CMK (cell line): ENCODE data around the gene AFAP1.

Experiments
- DNase-seq: peaks from one replicate; pipeline ENCODE4 v3.0.0-alpha.2; 2010; ENCODE audit warnings: low read depth

The AFAP1 gene

DNA sequence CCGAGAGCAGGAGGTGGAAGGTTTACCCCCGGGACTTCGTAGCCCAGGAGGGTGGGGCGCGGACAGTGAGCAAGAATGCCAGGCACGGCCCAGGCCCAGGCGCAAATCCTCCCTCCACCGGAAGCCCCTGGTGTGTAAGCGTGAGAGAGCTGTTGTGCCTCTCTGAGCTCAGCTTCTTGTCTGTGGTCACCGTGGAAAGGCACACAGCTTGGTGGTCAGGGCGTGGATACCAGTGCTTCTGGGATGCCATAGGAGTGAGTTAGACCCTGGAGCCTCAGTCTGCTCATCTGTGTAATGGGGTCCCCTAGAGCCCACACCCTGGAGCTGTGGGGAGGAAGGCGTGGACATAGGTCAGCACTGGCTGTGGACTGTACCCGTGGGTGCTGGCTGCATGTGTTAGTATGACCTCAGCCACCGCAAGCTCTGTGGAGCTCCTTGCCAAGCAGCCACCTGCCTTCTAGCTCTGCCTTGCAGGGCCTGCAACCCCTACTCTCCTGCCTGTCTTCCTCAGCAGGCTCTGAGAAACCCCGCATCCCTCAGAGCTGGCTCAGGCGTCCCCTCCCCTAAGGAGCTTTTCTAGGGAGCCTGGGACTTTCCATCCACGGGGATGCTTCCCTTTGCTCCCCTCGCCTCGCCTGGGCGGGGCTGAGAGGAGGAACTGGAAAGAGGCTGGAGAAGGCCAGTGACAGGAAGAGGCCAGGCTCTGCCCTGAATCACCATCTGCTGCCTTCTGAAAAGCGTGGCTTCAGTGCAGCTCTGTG, 28.0 kb upstream of the AFAP1 start:
- peak; percentile 73 for DNase-seq

DNA sequence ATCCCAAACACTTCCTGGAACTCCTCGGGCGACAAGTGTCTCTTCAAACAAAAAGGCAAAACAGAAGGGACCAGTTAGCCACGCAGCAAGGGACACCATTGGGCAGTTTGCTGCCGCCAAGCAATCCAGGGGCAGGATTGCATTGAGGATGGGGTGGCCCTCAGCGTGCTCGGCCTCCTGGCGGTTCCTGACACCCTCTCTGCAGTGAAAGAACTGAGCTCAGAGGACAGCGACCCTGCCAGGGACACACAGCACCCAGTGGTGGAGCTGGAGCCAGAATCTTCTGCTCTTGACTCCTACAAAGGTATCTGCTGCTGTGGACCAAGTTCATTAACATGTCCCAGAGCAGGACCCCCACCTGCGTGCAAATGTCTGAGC, 27.4 kb upstream of the AFAP1 start:
- no peak for DNase-seq

DNA sequence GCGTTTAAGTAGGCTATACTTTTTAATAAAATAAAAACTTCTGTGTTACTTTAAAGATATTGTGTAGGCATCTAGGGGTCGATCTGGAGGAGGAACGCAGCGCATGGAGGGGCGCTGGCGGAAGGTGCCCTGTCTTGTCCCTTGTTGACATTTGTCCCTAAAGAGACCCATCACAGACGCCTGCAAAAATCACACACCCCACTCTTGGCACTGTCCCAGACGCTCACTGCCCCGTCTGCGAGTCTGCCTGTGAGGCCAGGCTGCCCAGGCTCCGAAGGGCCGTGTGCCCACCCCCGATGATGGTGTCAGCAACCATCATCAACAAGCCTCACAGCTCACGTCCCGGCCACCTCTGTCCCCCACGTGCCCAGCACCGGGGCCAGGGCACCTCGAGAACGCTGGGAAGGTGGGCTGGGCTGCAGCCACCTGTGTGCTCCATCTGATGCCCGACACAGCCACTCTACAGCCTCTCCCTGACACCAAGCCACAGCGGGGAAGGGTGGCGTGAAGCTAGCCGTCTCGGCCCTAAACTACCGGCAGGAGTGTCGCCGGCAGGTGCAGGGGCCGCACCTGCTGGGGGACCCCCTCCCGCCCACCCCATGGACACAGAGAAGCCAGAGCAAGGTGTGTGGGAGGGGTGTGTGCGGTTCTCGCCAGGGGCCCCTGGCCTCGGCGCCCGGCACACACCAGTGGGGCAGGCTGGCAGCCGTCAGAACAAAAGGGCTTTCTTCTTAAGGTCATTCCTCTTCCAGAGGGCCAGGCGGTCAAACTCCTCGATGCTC, 26.8 kb upstream of the AFAP1 start:
- DNase-seq: no peak

DNA sequence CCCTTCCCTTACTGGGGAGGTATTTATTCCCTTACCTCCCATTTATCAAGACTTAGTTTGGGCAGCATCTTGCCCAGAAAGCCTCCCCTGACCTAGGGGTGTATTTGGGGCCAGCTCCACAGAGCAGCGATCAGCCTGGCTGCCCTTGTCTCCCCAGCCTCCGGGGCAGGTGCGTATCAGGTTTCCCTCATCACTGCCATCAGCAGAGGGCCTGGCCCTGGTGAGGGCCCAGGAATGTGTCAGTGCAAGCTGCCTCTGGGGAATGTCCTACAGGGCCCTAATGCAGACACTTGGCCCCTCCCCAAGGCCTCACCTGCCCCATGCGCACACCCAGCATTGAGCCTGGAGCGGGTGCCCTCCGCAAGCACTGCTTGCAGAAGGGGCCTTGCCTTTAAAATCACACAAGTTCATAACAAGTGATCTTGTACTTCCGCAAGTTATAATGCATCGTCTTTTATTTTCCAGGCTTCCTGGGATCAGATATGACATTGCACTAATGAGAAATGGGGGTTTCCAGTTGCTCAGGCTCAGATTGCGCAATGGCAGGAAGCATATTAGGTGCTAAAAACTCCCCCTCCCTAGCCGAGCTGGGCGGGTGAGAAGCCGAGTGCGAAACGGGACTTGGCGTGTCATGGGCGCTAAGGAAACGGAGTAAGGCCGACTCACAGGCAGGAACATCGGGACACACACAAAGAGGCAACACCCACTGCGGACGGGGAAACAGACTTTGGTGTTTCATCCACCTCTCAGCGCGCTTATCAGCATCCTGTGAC, 25.4 kb upstream of the AFAP1 start:
- DNase-seq: no peak

DNA sequence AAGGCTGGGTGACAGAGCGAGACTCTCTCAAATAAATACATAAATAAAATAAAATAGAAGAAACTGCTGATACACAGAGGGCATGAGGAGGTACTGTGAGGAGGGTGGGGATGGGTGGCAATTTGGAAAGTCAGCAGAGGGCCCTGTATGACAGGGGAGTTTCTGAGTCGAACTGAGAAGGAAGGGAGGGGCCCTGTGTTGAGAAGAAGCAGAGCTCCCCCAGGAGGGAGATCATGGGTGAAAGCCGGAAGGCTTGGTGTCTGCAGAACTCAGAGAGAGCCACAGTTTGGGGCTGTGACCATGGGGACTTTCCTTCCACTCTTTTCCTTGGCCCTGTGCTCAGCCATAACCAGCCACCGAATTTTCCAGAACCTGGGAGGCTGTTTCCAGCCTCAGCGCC, 24.8 kb upstream of the AFAP1 start:
- DNase-seq: no peak

DNA sequence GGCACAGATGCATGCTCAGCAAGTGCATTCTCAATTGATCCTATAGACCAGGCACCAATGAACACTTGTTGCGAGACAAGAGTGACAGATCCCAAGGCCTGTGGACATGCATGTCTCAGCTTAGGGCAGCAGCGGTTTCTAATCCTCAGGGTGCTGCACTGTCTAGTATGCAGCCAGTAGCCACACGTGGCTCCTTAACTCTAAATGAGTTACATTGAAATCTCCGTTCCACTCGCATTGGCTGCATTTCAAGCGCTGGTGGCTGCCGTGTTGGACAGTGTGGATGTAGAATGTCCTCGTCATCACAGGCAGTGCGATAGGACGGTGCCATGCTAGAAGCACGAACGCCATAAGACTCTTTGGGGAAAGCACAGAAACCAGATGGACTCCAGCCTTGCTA, 24.0 kb upstream of the AFAP1 start:
- DNase-seq: no peak

DNA sequence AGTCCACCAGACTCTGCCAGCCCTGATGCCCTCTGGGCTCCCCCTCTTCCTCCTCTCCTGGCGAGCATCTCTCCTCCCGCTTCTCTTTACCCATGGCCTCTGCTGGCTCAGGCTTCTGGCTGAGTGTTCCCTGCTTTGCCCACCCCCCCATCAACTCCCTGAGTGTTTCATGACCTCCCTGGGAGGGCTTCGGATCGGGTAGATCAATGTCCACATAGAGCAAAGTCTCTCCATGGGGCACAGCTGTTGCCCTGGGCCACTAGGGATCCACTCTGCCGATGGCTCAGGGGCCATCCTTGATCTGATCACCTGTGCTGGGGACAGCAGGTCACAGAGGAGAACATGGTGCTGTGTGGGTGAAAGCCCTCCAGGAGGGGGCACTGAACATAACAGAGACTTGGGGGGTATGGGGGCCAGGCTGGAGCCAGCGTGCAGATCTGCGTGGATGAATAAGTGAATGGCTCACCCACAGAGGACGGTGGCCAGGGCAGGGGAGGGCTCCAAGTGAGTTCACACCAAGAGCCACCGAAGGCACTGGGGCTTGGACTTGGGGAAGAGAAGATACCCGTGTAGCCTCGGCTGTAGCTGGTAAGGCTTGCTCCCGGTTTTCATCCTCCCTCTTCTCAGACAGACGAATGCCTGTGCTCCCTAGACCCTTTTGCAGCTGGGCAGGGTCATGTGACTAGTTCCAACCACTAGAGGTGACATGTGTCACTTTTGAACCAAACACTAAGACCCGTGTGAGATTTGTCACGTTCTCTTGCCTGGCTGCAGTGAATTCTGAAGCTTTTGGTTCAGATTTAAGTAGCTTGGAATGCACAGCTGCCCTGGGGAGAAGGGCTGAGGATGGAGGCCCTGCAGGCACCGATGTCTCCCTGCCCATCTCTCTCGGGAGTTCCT, 23.2 kb upstream of the AFAP1 start:
- no peak for DNase-seq

DNA sequence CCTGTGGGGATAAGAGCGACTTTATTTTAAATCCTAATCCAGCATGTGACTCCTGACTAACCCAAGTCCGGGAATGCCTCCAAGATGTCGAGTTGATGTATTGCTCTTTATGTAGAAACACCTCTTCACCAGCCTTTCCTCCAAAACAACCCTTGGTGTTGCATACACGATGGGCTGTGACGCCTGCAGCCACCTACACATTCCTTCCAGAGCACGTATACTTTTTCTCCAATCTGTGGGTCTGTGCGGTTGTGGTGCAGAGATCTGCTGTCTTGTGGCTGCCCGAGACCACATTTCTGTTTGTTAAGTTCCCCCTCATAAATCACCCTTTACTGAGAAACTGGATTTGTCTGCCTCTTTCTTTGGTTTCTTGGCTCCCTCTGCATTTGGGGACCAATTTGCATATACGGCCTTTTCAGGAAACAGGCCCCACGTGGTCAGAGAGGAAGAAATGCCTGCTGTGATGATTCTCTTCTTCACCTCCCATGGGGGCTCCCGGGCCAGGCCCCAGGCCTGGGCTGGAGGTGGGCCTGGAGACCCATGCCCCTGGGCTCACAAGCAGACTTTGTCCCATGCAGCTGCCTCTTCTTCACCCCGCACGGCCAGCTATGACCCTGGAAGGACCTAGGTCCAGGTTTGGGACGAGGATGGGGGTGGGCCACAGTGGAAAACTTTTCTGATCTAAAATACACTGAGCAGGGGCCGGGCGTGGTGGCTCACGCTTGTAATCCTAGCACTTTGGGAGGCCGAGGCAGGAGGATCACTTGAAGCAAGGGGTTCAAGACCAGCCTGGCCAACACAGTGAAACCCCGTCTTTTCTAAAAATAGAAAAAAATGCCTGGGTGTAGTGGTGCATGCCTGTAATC, 21.4 kb upstream of the AFAP1 start:
- no peak for DNase-seq

DNA sequence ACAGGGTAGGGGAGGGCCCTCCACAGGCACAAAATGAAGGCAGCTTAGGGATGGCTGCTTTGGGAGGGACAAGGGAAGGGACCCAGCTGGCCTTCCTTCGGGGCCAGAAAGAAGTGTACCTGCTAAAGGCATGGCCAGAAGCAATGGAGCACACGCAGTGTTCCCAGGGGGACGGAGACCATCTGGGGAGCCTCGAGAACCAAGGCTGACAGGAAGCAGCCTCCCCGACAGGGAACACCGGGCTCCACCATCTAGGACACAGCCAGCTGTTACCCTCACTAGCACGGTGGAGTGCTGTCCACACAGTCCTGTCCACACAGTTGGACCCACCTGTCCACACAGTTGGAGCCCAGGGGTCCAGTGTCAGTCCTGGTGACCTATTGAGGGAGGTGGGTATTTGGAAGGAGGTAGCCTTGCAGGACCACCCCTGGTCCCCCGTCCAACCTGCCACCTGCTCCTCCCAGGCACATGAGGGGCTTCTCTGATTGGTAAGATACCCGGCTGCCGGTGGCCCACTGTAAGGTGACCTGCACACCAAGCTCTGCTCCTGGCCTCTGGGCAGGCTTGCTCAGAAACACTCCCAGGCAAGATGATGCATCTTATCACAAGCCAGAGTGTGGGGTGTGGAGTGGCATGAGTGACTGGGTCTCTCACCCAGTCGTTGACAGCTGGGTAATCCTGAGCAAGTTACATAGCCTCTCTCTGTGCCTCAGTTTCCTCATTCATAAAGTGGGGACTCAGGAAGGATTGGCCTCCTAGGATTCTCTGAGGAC, 20.5 kb upstream of the AFAP1 start:
- DNase-seq: no peak

DNA sequence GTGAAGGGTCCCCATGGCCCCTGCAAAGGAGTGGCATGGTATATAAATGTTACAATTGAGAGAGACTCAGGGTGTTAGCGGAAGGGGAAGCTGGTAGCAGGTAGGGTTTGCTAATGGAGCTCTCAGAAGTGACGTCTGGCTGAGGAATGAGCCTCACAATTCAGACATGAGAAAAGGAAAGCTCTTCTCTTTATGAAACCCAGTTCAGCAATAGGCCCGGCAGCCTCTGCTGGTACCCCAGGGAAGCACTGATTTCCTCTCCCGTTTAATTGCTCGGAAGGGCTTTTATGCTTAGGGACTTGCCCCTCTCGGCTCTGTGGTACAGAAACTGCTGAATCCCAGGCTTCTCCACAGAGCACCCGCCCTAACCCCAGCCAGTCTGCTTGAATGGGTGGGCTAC, 19.4 kb upstream of the AFAP1 start:
- no peak for DNase-seq

DNA sequence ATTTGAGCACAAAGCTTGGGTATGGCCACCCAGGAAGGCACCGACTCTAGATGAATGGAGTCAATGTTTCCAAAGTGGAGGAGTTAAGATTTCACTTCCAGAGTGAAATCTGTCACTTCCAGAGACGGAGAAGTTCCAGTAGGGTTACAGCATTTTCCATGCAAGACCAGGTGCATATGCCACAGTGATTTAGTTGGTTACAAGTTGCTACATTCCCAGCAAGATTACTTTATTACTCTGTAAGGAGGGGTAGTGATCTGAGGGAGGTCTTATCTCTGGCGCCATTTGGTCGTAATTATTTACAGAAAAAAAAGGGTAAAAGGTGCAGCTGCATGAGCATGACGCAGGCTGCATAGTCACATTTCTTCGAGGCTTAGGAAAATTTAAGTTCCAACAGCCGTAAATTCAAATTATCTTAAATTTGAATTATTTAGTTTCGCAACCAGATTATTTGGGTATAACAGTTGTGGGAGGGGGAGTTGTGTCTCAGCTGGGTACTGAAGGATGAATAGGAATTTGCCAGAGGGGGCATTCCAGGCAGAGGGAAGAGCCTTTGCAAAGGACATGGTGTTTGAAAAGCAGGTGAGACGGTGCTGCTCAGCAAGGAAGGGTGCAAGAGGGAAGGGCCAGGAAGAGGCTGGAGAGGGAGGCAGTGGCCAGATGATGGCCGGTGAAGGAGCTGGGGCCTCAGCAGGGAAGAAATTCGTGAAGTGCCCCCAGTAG, 17.4 kb upstream of the AFAP1 start:
- DNase-seq: no peak

DNA sequence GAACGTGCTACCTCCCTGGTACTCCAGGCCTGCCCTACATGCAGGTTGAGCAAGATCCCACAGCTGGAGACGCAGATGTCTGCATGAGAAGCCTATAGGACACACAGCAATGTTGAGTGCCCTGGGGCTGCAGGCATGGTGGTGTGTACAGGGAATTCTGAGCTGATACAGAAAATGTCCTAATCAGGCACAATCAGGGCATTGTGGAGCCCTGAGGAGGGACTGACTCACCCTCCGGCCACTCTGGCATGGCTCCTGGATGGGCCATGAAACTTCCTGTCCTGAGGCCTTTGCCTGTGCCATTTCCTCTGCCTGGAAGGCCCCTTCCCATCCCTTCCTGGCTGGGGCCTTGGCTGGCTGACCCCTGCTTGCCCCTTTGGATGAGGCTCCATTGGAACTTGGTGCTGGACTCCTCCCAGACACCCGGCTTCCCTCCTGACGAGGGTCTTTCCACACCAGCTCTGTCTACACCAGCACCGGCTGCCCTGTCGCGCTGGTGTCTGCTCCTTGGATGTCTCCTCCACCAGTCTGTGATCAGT, 16.7 kb upstream of the AFAP1 start:
- no peak for DNase-seq

DNA sequence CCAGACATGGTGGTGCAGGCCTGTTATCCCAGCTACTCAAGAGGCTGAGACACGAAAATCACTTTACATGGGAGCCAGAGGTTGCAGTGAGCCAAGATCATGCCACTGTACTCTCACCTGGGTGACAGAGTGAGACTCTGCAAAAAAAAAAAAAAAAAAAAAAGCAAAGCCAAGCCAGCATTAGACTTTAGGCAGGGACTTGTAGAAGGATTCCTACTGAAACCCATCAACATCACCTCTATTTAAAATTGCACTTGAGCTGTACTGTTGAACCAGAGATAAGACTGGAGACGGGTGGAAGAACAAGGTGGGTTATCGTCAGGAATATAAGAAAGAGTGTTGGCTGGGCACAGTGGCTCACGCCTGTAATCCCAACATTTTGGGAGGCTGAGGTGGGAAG, 15.7 kb upstream of the AFAP1 start:
- DNase-seq: no peak

DNA sequence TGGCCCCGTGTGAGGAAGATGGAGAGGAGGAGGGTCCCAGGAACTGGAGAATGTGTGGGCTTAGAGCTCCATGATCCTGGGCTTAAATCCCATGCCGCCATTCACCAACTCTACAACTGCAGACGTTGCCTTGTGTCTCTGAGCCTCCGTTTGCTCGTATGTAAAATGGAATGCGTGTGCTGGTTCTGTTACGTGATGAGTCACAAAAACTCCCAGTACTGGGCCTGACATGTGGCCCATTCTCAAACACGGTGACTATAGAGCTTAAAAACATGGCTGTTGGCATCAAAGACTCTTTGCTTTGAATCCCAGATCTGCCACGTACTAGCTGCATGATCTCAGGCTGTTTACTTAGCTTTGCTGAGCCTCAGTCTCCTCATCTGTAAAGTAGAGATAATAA, 13.0 kb upstream of the AFAP1 start:
- DNase-seq: no peak

DNA sequence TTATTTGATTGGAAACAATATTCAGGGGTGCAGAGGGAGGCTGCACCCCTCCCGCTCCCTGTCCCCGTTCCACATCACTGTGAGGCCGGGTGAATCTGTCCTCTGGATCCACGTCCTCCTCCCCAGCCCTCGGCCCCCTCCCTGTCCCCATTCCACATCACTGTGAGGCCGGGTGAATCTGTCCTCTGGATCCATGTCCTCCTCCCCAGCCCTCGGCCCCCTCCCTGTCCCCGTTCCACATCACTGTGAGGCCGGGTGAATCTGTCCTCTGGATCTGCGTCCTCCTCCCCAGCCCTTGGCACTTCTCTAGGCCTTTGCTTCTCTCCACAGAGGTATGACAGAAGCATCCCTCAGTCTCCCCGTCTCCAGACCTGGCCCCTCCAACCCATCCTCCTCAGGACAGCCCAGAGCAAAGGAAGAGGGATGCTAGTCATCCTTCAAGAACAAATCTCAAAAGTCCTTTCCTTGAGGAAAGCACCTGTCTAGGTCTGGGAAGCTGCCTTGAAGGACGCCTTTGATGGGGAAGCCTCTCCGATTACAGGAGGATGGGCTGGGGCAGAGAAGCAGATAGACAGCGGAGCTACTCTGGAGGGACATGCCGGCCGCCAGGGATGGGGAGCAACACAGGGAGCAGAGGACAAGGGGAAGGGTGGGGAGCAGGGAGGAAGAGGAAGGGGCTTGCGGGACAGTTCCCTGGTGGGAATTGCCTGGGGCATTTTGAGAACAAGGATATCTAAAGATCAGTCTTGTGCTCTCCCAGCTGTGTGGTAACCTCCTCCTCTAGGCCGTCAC, 10.8 kb upstream of the AFAP1 start:
- no peak for DNase-seq

DNA sequence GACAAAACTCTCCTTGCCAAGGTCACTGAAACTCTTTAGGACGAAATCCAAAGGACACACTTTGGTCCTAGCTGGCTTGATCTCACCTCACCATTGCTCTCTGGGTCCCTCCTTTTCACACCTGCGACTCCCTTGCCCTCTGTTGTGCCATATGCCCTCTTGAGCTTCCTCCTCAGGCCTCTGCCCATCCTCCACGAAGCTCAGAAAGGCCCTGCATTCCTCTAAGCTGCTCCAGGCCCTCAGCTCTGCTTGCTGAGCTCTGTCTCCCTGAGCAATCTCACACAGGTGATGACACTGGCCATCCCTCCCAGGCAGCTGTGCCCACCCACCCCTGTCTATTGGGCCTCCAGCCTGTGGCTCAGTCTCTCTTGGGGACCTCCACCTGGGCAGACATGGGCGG, 10.1 kb upstream of the AFAP1 start:
- DNase-seq: no peak

DNA sequence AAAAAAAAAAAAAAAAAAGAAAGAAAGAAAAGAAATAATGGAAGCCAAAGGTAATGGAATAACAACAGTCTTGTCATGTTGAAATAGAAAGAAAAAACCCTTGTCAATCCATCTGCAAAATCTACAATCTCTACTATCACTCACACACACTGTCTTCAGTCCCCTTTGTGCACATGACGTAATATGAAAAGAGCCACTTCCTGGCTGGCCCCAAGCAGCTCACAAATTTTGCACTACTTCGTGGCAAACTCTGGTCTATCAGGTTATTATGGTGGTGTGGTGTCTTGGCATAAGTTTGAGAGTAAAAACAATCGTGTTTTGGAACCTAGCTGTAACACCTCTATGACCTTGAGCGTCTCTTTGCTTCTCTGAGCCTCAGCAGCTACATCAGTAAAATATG, 8.3 kb upstream of the AFAP1 start:
- DNase-seq: no peak

DNA sequence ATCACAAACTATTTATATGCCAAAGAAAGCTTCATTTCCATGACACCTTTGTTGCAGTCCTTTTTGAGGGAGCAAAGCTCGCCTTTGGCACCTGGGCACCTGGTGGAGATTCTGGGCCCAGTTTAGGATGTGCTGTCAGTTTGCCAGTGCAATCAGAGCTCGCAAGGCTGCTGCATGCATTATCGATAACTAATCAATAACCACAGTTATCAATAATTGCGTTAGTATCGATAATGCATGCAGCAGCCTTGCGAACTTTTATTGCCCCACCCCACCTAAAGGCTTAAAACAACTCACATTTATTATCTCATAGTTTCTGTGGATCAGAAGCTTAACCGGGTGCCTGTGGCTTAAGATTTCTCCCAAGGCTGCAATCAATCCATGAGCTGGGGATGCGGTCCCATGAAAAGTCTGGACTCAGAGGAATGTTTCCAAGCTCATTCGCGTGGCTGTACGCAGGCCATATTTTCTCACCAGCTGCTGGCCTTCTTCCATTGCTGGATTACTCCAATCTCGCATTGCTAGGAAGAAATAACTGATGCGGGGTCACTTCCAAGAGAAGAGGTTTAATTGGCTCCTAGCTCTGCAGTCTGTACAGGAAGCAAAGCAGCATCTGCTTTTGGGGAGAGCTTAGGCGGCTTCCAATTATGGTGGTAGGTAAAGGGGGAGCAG, 6.2 kb upstream of the AFAP1 start:
- DNase-seq: no peak
